ENCODE measurements around the gene CCDC148.
A peak's percentile ranks its signal among the peaks of the same experiment; 100 is the strongest.

Gene CCDC148

DNA sequence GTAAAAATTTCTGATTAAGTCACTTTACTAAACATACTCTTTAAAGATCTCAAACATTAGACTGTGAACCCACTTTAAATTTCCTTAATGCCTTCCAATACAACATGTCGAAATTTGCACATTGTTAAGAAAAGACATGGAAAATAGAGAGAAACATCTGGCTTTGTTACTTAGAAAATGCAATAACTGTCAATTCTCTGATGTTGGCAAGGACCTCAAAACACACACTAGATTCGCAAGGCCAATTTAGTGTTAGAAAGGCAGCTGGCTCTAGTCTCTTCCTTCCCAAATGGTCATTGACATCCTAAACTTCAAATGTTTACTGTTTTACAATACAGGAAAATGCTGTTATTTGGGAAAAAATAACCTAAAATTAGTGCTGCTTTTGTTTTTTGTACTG lies 244.3 kb downstream of the CCDC148 start:
- DNase-seq (ENCODE audit: low read depth in 2 of 2): no peak

DNA sequence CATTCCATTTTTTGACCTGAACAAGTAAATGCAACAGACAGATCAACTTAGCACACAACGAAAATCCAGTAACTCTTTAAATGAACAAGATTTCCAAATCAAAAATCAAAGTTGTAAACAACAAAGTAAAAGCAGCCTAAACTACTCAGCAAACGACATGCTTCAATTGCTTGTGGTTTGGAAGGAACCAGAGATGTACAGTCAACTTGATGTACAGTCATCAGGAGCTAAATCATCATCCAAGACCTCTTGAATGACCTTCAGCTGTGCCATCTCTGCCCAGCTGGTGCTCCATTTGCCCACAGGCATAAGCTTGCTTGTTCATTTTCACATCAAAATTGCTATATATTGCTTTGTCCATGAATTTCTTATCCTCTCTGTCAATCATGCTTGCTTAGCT lies 245.1 kb downstream of the CCDC148 start:
- DNase-seq (ENCODE audit: low read depth in 2 of 2): no peak

DNA sequence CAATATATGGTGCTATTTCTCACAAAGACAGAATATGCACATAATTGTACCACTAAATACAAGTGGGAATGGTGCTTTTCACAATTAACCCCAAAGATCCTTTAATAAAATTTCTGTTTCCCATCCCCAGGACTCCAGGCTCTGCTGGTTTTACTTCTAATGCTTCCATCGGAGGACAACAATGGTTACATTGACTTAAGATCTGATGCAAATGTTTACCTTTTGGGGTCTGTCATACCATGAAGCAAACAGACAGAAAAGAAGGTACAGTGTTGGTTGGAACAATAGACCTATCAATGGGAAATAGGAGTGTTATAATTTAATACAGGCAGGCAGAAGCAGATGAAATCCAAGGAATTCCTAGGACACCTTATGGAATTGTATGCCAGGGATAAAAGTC lies 249.2 kb downstream of the CCDC148 start:
- DNase-seq (ENCODE audit: low read depth in 2 of 2): no peak

DNA sequence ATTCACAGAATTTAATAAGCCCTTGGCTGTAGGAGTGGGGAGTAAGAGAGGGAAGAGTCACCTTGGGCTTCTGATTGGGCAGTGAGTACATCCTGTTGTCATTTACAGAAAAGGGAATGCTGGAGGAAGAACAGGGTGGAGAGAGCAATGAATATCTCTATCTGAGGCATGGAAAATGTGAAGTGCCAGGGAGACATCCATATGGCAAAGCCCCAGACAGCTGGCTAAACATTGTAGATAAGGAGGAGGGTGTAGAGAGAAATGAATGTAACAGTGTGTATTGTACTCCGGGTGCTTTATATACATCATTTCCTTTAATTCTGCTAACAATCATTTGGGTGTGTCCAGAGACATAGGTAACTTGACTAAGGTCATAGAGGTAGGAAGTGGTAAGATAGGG lies 251.3 kb downstream of the CCDC148 start:
- DNase-seq (ENCODE audit: low read depth in 2 of 2): no peak

DNA sequence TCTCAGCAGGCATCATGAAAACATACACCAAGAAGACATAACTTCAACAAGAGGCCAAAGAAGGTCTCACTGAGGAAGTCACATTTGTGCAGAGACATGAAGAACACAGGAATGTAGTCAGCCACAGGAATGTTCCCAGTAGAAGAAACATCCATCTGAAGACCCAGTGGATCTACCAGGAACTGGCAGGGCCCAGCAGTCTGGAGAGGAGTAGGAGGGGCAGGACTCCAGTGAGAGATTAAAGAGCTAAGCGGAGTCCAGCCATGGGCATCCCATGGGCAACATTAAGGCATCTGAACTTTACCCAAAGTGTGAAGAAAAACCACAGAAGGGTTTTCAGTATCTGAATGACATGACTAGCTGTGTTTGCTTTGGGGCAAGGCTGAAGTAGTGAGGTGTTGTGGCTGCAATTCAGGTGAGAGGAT lies 251.8 kb downstream of the CCDC148 start:
- DNase-seq (ENCODE audit: low read depth in 2 of 2): no peak

DNA sequence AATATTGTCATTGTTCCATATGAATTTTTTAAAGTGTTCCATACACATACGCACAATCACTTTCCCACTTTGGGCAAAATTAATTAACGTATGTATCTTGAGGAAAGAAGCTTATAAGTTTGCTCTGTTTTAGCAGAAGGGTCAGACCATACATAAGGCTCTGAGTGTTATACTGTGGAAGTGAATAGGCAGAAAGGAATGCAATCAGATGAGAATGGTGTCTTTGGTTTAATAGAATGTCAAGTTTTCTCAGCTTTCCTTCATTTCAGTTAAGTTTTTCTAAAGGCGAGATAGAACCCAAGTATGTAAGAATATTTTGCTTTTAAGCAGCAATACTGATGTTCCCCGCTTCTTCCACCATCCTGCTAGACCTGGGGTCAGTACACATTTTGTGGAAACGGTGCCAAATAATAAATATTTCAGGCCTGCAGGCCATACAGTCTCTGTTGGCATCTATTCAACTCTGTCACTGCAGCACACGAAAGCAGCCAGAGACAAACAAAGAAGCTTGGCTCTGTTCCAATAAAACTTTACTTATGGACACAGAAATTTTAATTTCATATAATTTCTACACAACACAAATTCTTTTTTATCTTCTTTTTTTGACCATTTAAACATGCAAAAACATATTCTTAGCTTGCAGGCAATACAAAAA lies 254.3 kb downstream of the CCDC148 start:
- no peak for DNase-seq (ENCODE audit: low read depth in 2 of 2)

DNA sequence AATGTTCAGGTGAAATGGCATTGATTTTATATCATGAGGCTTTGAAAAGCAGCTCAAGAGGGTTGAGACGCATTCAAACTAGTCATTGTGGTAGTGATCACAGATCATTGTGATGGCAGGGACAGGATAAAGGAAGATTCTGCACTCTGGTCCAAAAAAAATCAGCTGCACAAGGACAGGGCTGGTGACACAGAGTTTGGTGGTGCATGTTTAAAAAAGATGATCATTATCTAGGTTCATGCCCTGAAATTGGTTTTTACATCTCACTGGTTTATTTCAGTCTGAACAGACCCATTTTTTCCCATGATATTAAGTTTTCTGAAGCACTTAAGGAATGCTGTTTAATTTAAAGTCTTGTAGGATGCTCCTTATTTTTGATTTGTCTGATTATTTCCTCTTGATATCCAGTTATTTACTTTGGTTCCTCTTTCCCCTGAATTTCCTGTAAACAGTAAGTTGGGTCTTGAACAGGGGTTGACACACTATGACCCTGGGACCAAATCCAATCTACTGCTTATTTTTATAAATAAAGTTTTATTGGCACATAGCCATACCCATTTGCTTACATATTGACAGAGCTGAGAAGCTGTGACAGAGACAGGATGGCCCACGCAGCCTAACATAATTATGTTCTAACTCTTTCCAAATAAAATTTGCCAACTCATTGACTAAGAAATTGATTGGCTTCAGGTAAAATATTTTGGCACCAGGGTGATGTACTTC lies 256.5 kb downstream of the CCDC148 start:
- DNase-seq (ENCODE audit: low read depth in 2 of 2): no peak

DNA sequence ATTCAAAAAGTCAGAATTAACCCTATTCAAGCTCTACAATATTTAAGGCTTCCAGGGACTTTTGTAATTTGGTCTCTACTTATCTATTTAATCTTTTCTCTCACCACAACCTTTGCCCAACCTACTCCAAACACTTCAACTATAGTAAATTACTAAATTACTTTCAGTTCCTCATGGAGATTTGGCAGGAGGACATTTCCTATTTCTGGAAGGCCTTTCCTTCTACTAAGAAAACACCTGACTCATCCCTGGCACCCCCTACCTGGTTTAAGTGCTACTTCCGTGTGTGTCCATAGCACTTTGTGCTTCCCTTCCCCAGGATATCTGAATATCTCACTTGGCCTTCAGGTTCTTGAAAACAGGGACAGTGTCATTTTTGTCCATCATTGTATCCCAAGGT lies 258.6 kb downstream of the CCDC148 start:
- no peak for DNase-seq (ENCODE audit: low read depth in 2 of 2)

DNA sequence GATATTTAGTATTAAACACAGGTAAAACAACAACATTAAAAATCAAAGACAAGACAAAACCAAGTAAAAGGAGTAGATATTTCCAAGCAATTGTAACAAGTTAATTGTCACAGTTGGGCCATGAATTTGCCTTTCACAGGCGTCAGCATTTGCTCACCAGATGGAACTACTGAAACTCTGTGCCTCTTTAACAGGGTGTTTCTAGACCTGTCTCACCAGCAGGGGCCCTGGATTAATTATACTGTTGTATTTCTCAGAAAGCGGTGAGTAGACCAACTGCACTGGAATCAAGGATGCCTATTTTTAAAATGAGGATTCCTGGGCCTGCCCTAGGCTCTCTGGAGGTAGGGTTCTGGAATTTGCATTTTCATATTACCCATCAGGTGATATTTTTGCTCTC lies 262.3 kb downstream of the CCDC148 start:
- DNase-seq (ENCODE audit: low read depth in 2 of 2): no peak

DNA sequence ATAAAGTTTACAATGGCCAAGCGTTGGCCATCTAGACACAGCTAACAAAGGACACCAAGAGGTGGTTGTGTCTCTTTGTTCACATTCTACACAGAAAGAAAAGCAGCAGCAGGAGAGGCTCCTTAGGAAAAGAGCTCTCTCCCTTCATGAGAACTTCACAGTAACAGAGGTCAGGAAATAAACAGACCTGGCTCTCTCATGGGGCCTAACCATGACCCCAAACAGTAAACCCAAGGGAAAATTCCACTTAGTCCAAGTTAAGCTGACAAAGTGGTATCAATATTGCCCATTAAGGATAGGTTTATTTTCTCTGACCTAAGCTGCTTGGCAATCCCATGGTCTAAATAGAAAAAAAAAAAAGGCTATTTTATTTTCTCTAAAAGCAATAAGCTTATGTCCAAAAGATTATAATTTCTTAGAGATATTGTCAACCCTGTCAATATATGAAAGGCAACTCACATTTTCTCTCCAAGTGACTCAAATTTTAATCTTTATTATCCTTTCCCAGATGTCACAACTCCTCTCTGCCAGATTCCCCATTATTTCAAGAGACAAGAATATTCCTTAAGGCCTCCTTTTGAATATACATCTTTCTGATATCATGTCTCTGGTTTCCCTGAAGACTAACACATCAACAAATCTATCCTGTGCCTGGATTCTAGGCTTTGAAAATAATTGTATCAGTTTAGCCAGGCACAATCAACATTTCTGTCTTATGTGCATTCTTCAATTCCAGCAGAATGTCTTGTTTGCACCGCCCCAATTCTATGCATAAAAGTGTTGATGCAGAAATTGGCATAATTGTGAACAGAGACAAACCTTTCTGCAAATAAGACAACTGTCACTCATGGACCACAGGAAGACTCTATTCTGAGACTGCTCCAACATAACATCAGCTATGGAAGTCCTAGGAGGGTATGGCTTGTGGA lies 263.8 kb downstream of the CCDC148 start:
- DNase-seq (ENCODE audit: low read depth in 2 of 2): no peak

DNA sequence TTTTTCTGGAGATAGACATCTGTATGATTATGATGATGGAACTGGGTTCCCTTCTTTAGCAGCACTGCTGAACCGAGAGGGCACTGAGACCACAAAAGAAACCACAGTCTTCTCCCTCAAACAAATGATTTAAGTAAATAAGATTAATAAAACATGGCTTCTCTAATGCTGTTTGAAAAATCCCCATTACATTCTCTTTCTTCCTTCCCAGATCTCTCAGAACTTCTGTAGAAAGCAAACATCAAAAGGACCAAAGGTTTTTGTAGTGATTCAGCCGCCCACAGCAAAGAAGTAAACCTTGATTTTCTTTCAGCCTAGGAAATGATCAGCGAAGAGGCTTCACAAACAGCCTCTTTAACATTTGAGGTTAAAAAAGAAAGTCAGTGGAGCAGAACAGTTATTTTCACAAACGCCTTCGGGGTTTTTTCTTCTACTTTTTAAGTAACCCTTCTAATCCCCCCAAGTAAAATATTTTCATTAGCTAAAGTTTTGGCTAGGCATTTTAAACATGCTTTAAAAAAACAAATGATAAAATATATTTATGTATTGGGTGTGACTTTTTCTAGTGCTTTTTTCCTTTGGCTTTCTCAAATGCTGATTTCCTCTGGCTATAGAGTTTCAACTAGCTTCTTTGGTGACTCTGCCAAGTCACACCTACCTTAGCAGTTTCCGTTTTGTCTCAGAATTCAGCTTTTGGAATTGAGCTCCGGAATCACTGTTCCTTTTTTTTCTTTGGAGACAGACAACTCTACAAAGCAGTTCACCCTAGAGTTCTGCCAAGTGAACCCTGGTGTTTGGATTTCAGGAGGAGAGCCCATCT lies 265.3 kb downstream of the CCDC148 start:
- DNase-seq (ENCODE audit: low read depth in 2 of 2): peak in 1 of 2 donors; percentile 1

DNA sequence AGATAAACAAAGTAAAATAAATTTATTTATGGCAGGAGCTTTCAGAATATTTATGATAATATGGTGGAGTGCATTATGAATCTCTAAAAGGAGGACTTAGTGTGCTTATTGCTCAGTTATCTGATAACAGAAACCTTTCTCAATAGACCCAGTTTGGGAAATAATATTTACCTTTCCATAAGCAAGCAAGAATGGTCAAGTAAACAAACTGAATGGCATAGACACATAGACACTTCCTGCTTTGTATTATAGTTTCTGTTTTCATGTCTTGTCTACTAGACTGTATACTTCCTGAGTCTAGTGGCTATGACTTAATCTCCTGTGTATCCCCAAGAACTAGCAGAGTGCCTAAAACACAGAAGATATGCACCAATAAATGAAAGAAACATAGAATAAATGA lies 267.0 kb downstream of the CCDC148 start:
- DNase-seq (ENCODE audit: low read depth in 2 of 2): no peak

DNA sequence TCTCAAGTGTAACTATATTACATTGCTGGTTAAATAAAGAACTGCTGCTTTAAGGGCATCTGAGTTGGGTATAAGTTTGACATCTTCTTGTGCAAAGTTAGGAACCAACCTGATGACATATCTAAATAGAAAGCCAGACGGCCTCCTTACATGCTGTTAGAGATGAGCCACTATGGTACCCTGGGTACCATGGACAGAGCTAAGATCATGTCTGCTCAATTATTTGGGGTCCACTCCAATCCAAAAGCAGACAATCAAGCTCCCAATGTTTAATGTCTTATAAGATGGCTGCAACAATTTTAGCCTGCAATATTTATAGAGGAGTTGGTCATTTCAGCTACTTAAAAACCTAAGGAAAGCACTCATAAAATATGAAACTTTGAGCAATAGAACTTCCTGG lies 268.6 kb downstream of the CCDC148 start:
- DNase-seq (ENCODE audit: low read depth in 2 of 2): no peak

DNA sequence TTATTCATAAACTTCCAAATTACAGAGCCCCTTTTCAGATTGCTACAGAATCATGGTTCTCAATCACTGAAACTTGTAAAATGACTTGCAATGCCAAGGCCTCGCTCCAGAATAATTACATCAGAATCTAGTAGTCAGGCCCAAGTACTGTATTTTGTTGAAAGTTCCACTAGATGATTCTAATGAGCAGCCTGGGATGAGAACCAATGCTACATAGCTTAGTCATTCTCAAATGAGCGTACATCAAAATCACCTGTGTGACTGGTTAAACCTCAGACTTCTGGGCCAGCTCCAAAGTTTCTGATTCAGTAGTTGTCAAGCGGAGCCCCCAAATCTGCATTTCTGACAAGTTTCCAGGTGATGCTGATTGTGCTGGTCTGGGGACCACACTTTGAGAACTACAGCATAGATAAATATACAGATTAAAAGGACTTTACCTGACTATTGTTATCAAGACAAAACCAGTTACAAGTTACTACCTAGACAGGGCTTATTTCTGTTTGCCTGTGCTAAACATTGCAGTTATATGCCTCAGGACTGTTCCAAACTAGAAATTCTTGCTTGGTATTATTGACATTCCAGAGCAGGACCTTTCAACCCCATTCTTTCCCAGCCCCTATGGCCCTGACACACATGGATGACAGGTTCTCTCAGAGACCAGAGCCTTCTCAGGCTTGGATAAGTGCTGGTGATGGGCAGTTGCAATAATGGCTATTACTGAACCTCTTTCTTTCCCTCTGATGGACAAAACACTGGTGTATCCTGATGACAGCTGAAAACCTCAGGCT lies 271.8 kb downstream of the CCDC148 start:
- no peak for DNase-seq (ENCODE audit: low read depth in 2 of 2)

DNA sequence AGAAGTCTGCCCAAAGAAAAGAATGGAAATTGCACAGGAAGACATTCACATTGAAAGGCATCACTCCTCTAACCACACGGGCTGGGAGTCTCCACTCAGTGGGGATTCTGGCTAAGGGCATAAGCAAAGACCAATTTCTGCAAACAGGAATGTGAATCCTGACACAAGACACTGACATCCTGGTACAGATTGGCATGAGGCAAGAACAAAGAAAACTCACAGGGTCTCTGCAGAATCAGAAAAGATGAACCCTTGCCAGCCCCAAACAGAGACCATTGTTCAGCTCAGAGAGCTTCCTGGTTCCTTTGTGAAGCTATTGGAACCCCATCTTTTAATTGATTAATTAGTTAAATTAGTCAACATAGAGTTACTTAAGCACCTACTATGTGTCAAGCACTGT lies 272.6 kb downstream of the CCDC148 start:
- DNase-seq (ENCODE audit: low read depth in 2 of 2): no peak

DNA sequence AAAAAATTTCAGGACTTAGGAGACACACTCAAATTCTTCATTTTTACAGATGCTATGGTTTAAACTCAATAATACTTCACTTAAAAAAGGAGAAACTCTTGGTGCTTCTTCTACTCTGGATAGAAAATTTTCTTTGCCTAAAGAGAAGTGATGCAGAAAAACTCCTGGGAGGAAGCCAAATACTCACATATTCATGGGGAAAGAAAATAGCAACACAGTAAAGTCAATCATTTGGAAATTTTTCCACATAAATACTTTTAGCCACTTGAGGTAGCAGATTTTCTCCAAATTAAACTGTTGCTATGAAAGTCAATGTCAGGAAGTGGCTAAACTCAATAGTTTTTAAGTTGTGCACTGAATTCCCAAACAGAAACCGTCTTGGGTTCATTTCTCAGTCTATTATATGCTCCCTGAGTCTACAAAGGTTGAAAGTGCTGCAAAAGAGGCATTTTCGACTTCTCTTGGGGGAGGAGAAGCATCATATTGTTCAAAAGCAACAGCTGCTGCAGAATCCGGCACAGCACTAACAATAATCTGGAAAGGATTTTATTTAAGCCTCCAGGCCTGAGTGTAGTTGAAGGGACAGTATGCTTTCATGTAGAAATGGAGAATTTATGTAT lies 273.8 kb downstream of the CCDC148 start:
- no peak for DNase-seq (ENCODE audit: low read depth in 2 of 2)

DNA sequence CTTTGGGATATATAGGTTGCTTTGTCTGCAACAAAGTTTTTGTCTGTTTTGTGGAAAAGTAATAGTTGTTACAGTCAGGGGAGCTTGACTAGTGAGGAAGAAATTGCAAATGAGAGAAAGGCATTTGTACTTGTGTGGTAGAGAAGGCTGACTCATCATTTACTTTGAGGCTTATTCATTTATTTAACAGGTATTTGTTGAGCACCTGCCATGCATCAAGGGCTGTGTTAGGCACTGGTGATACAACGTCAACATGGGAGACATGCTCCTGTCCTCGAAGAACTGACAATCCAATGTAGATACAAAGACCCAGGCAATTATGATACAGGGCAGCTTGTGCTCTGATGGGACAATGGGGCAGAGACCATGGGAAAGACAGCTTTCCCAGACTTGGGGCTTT lies 275.4 kb downstream of the CCDC148 start:
- DNase-seq (ENCODE audit: low read depth in 2 of 2): no peak

DNA sequence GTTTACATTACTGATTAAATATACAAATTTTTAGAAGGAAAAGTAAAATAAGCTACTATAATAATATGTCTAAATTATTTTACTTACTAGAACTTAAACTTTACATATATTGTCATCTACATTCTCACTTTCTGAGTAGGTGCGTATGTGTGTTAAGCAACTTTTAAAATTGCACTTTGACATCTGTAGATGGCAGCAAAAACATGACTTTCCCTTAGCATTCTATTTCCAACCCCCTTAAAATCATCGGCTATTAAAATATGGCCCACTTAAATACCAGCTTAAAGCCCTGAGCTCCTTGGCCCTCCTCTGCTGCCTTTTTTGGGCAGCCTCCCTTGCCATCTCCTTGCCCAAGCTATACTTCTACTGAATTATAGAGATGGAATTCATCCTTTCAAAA lies 276.9 kb downstream of the CCDC148 start:
- DNase-seq (ENCODE audit: low read depth in 2 of 2): no peak

DNA sequence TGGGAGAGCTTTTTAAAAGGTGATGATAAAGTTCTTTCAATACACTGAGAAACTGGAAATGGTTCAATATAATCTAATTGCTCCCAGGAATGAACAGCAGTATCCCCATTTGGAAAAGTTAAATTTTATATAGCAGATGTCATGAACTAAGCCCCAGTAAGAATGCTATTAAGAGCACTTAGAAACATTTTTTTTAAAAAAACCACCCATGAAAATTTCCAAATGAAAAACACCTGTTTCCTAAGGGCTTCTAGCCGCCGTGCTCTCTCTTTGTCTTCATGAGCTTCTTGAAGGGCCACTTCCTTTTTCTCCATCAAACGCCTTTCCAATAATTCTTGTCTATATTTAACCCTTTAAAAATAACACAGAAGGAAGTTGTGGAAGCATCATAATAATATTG lies 277.9 kb downstream of the CCDC148 start:
- no peak for DNase-seq (ENCODE audit: low read depth in 2 of 2)

DNA sequence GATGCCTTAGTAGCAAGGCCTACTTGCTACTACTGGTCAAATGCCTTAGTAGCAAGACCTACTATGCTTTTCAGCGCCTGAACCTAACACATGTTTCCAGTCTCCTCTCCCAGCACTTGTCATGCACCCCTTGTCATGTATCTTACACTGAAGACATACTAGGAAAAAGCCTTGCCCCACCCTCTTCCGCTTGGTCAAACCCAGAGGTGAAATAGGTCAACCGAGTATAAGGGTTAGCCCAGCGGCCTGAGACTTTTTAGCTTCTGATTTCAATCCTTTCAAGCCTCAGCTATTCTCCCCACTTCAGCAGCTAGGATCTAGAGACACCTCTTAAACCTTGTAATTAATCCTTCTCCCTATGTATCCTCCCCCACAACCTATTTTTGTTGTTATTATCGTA lies 281.6 kb downstream of the CCDC148 start:
- DNase-seq (ENCODE audit: low read depth in 2 of 2): no peak

DNA sequence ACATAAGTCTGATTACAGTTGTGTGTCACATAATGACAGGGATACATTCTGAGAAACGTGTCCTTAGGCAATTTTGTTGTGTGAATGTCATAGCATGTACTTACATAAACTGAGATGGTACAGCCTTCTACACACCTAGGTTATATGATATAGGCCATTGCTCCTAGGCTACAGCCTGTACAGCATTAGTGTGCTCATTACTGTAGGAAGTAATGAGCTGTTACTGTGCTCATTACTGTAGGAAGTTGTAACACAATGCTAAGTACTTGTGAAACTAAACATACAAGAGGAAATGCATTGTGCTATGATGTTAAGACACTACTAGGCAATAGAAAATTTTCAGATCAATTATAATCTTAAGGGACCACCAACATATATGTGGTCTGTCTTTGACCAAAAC lies 282.1 kb downstream of the CCDC148 start:
- no peak for DNase-seq (ENCODE audit: low read depth in 2 of 2)

All from stimulated activated CD8-positive, alpha-beta memory T cell treated with anti-CD3 and anti-CD28 coated beads, Interleukin-15, amount 100 ng/mL, for 4 hours (primary cell).